SK-N-SH (cell line): ENCODE data around the gene ARMC3. TPM values are rescaled to one million over a fixed set of nuclear protein-coding genes. Genes with fewer than 3 reads are reported as not detected.

Experiments used
- CTCF ChIA-PET: fragments of 300-600, 350-600 bp; formaldehyde crosslinking; extraction: SDS; loops from one replicate; lab custom pipeline; 2021; lab: Yijun Ruan, JAX
- POLR2A ChIA-PET: fragments of 350-600 bp; sonication (Branson Sonifier 250); formaldehyde crosslinking; extraction: SDS; loops from one replicate; lab custom pipeline; 2020; ENCODE audit warnings: antibody characterized with exemption, inconsistent platforms; lab: Yijun Ruan, JAX
- DNase-seq: peaks from one replicate; pipeline ENCODE4 v3.0.0; 2012
- H2AFZ ChIP-seq: fragments of 200-600 bp; sonication (generic); 2 replicates; pipeline ENCODE4 v1.8.1; 2016; ENCODE audit warnings: antibody characterized with exemption, mild to moderate bottlenecking, low read depth
- H3F3A ChIP-seq: fragments of 200-600 bp; sonication (generic); replicated peaks from 2 replicates; pipeline ENCODE3; 2016; ENCODE audit warnings: antibody characterized with exemption, mild to moderate bottlenecking; ENCODE audit not compliant: insufficient read depth
- H3K27ac ChIP-seq, 2 experiments: fragments of 200-500 bp in 1 of 2; fragments of 200-600 bp in 1 of 2; sonication (Bioruptor generic) in 1 of 2; sonication (generic), shearing (Covaris generic) in 1 of 2; 2 replicates each; pipeline versions ENCODE4 v1.5.1 to v1.6.1; 2014 to 2016; ENCODE audit warnings: low read depth in 2 of 2, inconsistent platforms in 1 of 2, low read length in 1 of 2, mild to moderate bottlenecking in 1 of 2, mixed read lengths in 1 of 2
- H3K27me3 ChIP-seq: fragments of 200-600 bp; sonication (generic), shearing (Covaris generic); 2 replicates; pipeline ENCODE4 v1.6.1; 2016; ENCODE audit warnings: mixed run types; ENCODE audit not compliant: insufficient read depth
- H3K36me3 ChIP-seq, 2 experiments: fragments of 200-500 bp in 1 of 2; fragments of 200-600 bp in 1 of 2; sonication (Bioruptor generic) in 1 of 2; sonication (generic) in 1 of 2; replicated peaks in 1 of 2; 2 replicates each; pipeline versions ENCODE3 to v1.5.1; 2014 to 2016; ENCODE audit warnings: low read length in 1 of 2, mild to moderate bottlenecking in 1 of 2; ENCODE audit not compliant: insufficient read depth in 2 of 2, control insufficient read depth in 1 of 2
- H3K4me1 ChIP-seq, 2 experiments: fragments of 200-500 bp in 1 of 2; fragments of 200-600 bp in 1 of 2; sonication (Bioruptor generic) in 1 of 2; sonication (generic), shearing (Covaris generic) in 1 of 2; 2 replicates each; pipeline versions ENCODE4 v1.5.1 to v1.6.1; 2014 to 2016; ENCODE audit warnings: low read depth in 1 of 2, low read length in 1 of 2, mixed run types in 1 of 2; ENCODE audit not compliant: insufficient read depth in 2 of 2, control insufficient read depth in 1 of 2
- H3K4me2 ChIP-seq: fragments of 200-600 bp; sonication (generic), shearing (Covaris generic); 2 replicates; pipeline ENCODE4 v1.6.1; 2017; ENCODE audit warnings: mixed run types
- H3K4me3 ChIP-seq, 2 experiments: fragments of 200-500 bp in 1 of 2; fragments of 200-600 bp in 1 of 2; sonication (Bioruptor generic) in 1 of 2; sonication (generic), shearing (Covaris generic) in 1 of 2; 2 replicates each; pipeline versions ENCODE4 v1.5.1 to v1.8.1; 2014 to 2016; ENCODE audit warnings: low read depth in 2 of 2, inconsistent platforms in 1 of 2, low read length in 1 of 2, mild to moderate bottlenecking in 1 of 2, mixed read lengths in 1 of 2, moderate library complexity in 1 of 2
- H3K79me2 ChIP-seq: fragments of 200-600 bp; sonication (generic); 2 replicates; pipeline ENCODE4 v1.8.1; 2017; ENCODE audit warnings: mild to moderate bottlenecking; ENCODE audit not compliant: insufficient read depth
- H3K9ac ChIP-seq: fragments of 200-600 bp; sonication (generic); 2 replicates; pipeline ENCODE4 v1.6.1; 2017; ENCODE audit warnings: mixed run types
- H3K9me2 ChIP-seq: fragments of 200-600 bp; sonication (generic); 2 replicates; pipeline ENCODE4 v1.6.1; 2017; ENCODE audit warnings: mixed run types
- H3K9me3 ChIP-seq: fragments of 200-600 bp; sonication (generic); 2 replicates; pipeline ENCODE4 v1.6.1; 2017; ENCODE audit warnings: mixed run types, mild to moderate bottlenecking, moderate library complexity
- H4K20me1 ChIP-seq: fragments of 200-600 bp; sonication (generic); 2 replicates; pipeline ENCODE4 v1.6.1; 2017; ENCODE audit warnings: mild to moderate bottlenecking, mixed run types; ENCODE audit not compliant: insufficient read depth
- ELF1 ChIP-seq: IDR thresholded peaks from 2 replicates; pipeline ENCODE4 v1.4.0; 2012
- EP300 ChIP-seq, 2 experiments: IDR thresholded peaks; 2 replicates each; pipeline versions ENCODE4 v1.4.0 to v1.6.1; 2012; ENCODE audit warnings: borderline replicate concordance in 1 of 2, low read depth in 1 of 2, low read length in 1 of 2
- FOSL2 ChIP-seq: IDR thresholded peaks from 2 replicates; pipeline ENCODE4 v1.4.0; 2012; ENCODE audit warnings: low read depth, mild to moderate bottlenecking, moderate library complexity, borderline replicate concordance
- JUND ChIP-seq: IDR thresholded peaks from 2 replicates; pipeline ENCODE4 v1.4.0; 2012
- MEF2A ChIP-seq: IDR thresholded peaks from 2 replicates; pipeline ENCODE4 v1.4.0; 2012; ENCODE audit warnings: low read depth, borderline replicate concordance
- MXI1 ChIP-seq: IDR thresholded peaks from 2 replicates; pipeline ENCODE4 v1.6.1; 2012; ENCODE audit warnings: mild to moderate bottlenecking, low read depth, low read length, improper control_type of control experiment
- NFIC ChIP-seq: IDR thresholded peaks from 2 replicates; pipeline ENCODE4 v1.4.0; 2012; ENCODE audit warnings: borderline replicate concordance
- PBX3 ChIP-seq: IDR thresholded peaks from 2 replicates; pipeline ENCODE4; 2012
- RFX5 ChIP-seq: IDR thresholded peaks from 2 replicates; pipeline ENCODE4 v1.6.1; 2012; ENCODE audit warnings: mild to moderate bottlenecking, improper control_type of control experiment, low read length
- SIN3A ChIP-seq: IDR thresholded peaks from 2 replicates; pipeline ENCODE4 v1.6.1; 2012; ENCODE audit warnings: low read depth, mild to moderate bottlenecking, low read length, moderate library complexity, borderline replicate concordance
- TAF1 ChIP-seq: IDR thresholded peaks from 2 replicates; pipeline ENCODE4 v1.6.1; 2012; ENCODE audit warnings: low read depth, mild to moderate bottlenecking, low read length, moderate library complexity, borderline replicate concordance
- TEAD4 ChIP-seq: IDR thresholded peaks from 2 replicates; pipeline ENCODE4 v1.4.0; 2012; ENCODE audit warnings: mild to moderate bottlenecking, borderline replicate concordance; ENCODE audit not compliant: insufficient read depth
- WGBS: methylation state at CpG from one replicate; pipeline ENCODE4 v1.1.6; 2017; ENCODE audit warnings: low lambda C conversion rate; 5-methylcytosine and 5-hydroxymethylcytosine counted together
- polyA plus RNA-seq, 3 experiments: library from polyadenylated mRNA; depleted of rRNA; stranded (reverse); fragments of >200 nt; gene quantifications; 2 replicates each; pipeline ENCODE4 v1.2.3, GENCODE V29; 2012
- TF ChIP-seq, protein P1 (sequence below): fragments of 150-350 bp; IDR thresholded peaks from 2 replicates; pipeline ENCODE4 v1.6.1; 2016; ENCODE audit warnings: mild to moderate bottlenecking, low read depth, low read length
- TF ChIP-seq, protein P2 (sequence below): fragments of 200-600 bp; sonication (generic); IDR thresholded peaks from 2 replicates; pipeline ENCODE4 v1.6.1; 2017; ENCODE audit warnings: antibody characterized with exemption, mild to moderate bottlenecking, moderate library complexity
- TF ChIP-seq, protein P3 (sequence below): IDR thresholded peaks from 2 replicates; pipeline ENCODE4 v1.4.0; 2012; ENCODE audit warnings: low read depth
- TF ChIP-seq, protein P4 (sequence below): IDR thresholded peaks from 2 replicates; pipeline ENCODE4 v1.4.0; 2012; ENCODE audit warnings: low read depth, borderline replicate concordance
- TF ChIP-seq, protein P5 (sequence below): IDR thresholded peaks from 2 replicates; pipeline ENCODE4 v1.6.1; 2012; ENCODE audit warnings: mild to moderate bottlenecking, low read depth, low read length, moderate library complexity
- TF ChIP-seq, protein P6 (sequence below): fragments of 150-350 bp; IDR thresholded peaks from 2 replicates; pipeline ENCODE4 v1.6.1; 2017; ENCODE audit warnings: antibody characterized with exemption, low read length, low read depth, borderline replicate concordance

ARMC3 gene
- polyA plus RNA-seq, 1 of the 3 experiments (the other 2 are of a cell fraction): not detected

GRCh38 chr10:22934726-22935125 is 6.9 kb downstream of the ARMC3 start:
- Histone ChIP-seq H3K27ac (no peak overlapping the region), H3K79me2 (no peaks in the 10 kb centered on the region), H3K9me2 (no peaks in the 10 kb centered on the region), H3K4me3 (no peak overlapping the region), H3K4me1 (no peaks in the 10 kb centered on the region; a peak in 1 of 4 replicates), H4K20me1 (no peaks in the 10 kb centered on the region), H3K9ac (no peak overlapping the region), H3K27me3 (no peaks in the 10 kb centered on the region), H2AFZ (no peak overlapping the region), H3K9me3 (no peaks in the 10 kb centered on the region), H3K36me3 (no peaks in the 10 kb centered on the region), H3F3A (no peaks in the 10 kb centered on the region), H3K4me2 (no peak overlapping the region)
- ChIA-PET CTCF (no interaction called here), POLR2A (no interaction called here)
- DNase-seq: no peak
- 52% methylated on average over 3 of the region's 3 CpGs for WGBS
- TF ChIP-seq SIN3A (no peak), PBX3 (no peak), NFIC (no peak), EP300 (IDR thresholded peaks at IDR 0.05; ENCODE audit: borderline replicate concordance in 1 of 2, low read depth in 1 of 2, low read length in 1 of 2) (no peak), MXI1 (no peak), TEAD4 (no peak), ELF1 (no peak), TAF1 (no peak)
- TF ChIP-seq, protein P1, sequence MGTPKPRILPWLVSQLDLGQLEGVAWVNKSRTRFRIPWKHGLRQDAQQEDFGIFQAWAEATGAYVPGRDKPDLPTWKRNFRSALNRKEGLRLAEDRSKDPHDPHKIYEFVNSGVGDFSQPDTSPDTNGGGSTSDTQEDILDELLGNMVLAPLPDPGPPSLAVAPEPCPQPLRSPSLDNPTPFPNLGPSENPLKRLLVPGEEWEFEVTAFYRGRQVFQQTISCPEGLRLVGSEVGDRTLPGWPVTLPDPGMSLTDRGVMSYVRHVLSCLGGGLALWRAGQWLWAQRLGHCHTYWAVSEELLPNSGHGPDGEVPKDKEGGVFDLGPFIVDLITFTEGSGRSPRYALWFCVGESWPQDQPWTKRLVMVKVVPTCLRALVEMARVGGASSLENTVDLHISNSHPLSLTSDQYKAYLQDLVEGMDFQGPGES: no peak
- TF ChIP-seq, protein P2, sequence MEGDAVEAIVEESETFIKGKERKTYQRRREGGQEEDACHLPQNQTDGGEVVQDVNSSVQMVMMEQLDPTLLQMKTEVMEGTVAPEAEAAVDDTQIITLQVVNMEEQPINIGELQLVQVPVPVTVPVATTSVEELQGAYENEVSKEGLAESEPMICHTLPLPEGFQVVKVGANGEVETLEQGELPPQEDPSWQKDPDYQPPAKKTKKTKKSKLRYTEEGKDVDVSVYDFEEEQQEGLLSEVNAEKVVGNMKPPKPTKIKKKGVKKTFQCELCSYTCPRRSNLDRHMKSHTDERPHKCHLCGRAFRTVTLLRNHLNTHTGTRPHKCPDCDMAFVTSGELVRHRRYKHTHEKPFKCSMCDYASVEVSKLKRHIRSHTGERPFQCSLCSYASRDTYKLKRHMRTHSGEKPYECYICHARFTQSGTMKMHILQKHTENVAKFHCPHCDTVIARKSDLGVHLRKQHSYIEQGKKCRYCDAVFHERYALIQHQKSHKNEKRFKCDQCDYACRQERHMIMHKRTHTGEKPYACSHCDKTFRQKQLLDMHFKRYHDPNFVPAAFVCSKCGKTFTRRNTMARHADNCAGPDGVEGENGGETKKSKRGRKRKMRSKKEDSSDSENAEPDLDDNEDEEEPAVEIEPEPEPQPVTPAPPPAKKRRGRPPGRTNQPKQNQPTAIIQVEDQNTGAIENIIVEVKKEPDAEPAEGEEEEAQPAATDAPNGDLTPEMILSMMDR: no peak
- TF ChIP-seq, all 33 proteins: peak for 0

DNA sequence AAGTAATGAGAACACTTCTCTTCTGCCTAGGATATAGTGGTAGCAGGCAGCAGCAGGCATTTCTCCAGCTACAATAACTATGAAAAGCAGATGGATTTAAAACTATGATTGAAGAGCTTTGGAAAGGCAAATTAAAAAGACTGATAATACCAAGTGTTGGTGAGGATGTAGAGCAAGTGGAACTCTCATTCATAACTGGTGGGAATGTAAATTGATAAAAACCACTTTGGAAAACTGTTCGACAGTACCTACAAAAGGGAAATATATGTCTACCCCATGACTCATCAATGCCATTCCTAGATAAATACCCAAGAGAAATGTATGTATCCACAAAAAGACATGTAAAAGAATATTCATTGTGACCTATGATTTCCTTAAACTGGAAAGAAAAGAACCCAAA is 14.6 kb downstream of the ARMC3 start:
- H3K4me2 ChIP-seq: no peak overlapping the region
- CTCF ChIA-PET: no interaction called here
- no peak overlapping the region for H3K9ac ChIP-seq
- no peak overlapping the region for H2AFZ ChIP-seq
- H3K27ac ChIP-seq: no peak overlapping the region
- DNase-seq: no peak
- no peaks in the 10 kb centered on the region for H3K9me2 ChIP-seq
- H3K79me2 ChIP-seq: no peaks in the 10 kb centered on the region
- no peaks in the 10 kb centered on the region for H3K4me1 ChIP-seq
- no peaks in the 10 kb centered on the region for H3K27me3 ChIP-seq
- no peak overlapping the region for H3K4me3 ChIP-seq
- no peaks in the 10 kb centered on the region for H4K20me1 ChIP-seq
- no peaks in the 10 kb centered on the region for H3F3A ChIP-seq
- no peaks in the 10 kb centered on the region for H3K9me3 ChIP-seq
- POLR2A ChIA-PET: no interaction called here
- no peaks in the 10 kb centered on the region for H3K36me3 ChIP-seq
- 28% methylated on average over 1 of the region's 1 CpG for WGBS
- TF ChIP-seq, protein P3, sequence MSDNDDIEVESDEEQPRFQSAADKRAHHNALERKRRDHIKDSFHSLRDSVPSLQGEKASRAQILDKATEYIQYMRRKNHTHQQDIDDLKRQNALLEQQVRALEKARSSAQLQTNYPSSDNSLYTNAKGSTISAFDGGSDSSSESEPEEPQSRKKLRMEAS: no peak
- TF ChIP-seq TAF1 (no peak), EP300 (IDR thresholded peaks at IDR 0.05; ENCODE audit: borderline replicate concordance in 1 of 2, low read depth in 1 of 2, low read length in 1 of 2) (no peak), FOSL2 (no peak), RFX5 (no peak), NFIC (no peak), MEF2A (no peak), JUND (no peak)
- TF ChIP-seq, protein P4, sequence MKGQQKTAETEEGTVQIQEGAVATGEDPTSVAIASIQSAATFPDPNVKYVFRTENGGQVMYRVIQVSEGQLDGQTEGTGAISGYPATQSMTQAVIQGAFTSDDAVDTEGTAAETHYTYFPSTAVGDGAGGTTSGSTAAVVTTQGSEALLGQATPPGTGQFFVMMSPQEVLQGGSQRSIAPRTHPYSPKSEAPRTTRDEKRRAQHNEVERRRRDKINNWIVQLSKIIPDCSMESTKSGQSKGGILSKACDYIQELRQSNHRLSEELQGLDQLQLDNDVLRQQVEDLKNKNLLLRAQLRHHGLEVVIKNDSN: no peak
- TF ChIP-seq, protein P5, sequence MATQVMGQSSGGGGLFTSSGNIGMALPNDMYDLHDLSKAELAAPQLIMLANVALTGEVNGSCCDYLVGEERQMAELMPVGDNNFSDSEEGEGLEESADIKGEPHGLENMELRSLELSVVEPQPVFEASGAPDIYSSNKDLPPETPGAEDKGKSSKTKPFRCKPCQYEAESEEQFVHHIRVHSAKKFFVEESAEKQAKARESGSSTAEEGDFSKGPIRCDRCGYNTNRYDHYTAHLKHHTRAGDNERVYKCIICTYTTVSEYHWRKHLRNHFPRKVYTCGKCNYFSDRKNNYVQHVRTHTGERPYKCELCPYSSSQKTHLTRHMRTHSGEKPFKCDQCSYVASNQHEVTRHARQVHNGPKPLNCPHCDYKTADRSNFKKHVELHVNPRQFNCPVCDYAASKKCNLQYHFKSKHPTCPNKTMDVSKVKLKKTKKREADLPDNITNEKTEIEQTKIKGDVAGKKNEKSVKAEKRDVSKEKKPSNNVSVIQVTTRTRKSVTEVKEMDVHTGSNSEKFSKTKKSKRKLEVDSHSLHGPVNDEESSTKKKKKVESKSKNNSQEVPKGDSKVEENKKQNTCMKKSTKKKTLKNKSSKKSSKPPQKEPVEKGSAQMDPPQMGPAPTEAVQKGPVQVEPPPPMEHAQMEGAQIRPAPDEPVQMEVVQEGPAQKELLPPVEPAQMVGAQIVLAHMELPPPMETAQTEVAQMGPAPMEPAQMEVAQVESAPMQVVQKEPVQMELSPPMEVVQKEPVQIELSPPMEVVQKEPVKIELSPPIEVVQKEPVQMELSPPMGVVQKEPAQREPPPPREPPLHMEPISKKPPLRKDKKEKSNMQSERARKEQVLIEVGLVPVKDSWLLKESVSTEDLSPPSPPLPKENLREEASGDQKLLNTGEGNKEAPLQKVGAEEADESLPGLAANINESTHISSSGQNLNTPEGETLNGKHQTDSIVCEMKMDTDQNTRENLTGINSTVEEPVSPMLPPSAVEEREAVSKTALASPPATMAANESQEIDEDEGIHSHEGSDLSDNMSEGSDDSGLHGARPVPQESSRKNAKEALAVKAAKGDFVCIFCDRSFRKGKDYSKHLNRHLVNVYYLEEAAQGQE: no peak
- TF ChIP-seq, protein P6, sequence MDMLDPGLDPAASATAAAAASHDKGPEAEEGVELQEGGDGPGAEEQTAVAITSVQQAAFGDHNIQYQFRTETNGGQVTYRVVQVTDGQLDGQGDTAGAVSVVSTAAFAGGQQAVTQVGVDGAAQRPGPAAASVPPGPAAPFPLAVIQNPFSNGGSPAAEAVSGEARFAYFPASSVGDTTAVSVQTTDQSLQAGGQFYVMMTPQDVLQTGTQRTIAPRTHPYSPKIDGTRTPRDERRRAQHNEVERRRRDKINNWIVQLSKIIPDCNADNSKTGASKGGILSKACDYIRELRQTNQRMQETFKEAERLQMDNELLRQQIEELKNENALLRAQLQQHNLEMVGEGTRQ: no peak
